GM18519 (cell line): Measurements from ENCODE around the gene PDE4C.

ENCODE experiments used
- ATAC-seq: cut with Tn5 transposase; IDR thresholded peaks from one replicate; pipeline ENCODE4 v1.9.1; 2021; ENCODE audit warnings: mild to moderate bottlenecking, moderate library complexity; ENCODE audit not compliant: unreplicated experiment, low FRiP score

The PDE4C gene

GRCh38 chr19:18225702-18226468 lies at the start of gene PDE4C:
Gene PDE4C, minus strand, starts transcription at chr19:18226438. Its CDS starts 23 bp downstream, at chr19:18226415.
- ATAC-seq = no peak

- no peak for ATAC-seq
These were observed 48.6 kb upstream of the PDE4C start for GRCh38 chr19:18274781-18275356.

GRCh38 chr19:18274219-18274780 lies 48.1 kb upstream of the PDE4C start, which contains the start of gene IQCN:
Gene IQCN, minus strand, starts transcription at chr19:18274452. Its CDS starts 4,974 bp downstream, at chr19:18269478.
- ATAC-seq = no peak

GRCh38 chr19:18273561-18274218 lies 47.5 kb upstream of the PDE4C start:
- no peak for ATAC-seq

- no peak for ATAC-seq
These were observed 45.2 kb upstream of the PDE4C start for GRCh38 chr19:18271433-18271841.

- ATAC-seq = no peak
These were observed 44.1 kb upstream of the PDE4C start for GRCh38 chr19:18270326-18270725.

- ATAC-seq = no peak
These were observed 43.0 kb upstream of the PDE4C start for GRCh38 chr19:18269070-18269723.

- ATAC-seq = no peak
These were observed 40.8 kb upstream of the PDE4C start for GRCh38 chr19:18266771-18267686.

GRCh38 chr19:18265582-18265981 lies 39.3 kb upstream of the PDE4C start:
- ATAC-seq = no peak

- ATAC-seq = no peak
These were observed 38.8 kb upstream of the PDE4C start for GRCh38 chr19:18264971-18265540.

- ATAC-seq = no peak
These were observed 38.1 kb upstream of the PDE4C start for GRCh38 chr19:18264137-18264854.

- ATAC-seq = no peak
These were observed 37.3 kb upstream of the PDE4C start for GRCh38 chr19:18263324-18264136.

- no peak for ATAC-seq
These were observed 36.7 kb upstream of the PDE4C start for GRCh38 chr19:18262917-18263316.

- no peak for ATAC-seq
These were observed 35.9 kb upstream of the PDE4C start for GRCh38 chr19:18262144-18262543.

GRCh38 chr19:18261474-18261873 lies 35.2 kb upstream of the PDE4C start:
- no peak for ATAC-seq

GRCh38 chr19:18259893-18260292 lies 33.7 kb upstream of the PDE4C start:
- no peak for ATAC-seq

GRCh38 chr19:18257503-18258470 lies 31.5 kb upstream of the PDE4C start:
- ATAC-seq = no peak
